Osteoblast (primary cell): ENCODE results near the gene DLGAP1. TPM values are rescaled to one million over a fixed set of nuclear protein-coding genes. Genes with fewer than 3 reads are reported as not detected.
A peak's percentile ranks its signal among the peaks of the same experiment; 100 is the strongest.

Source experiments
- DNase-seq: peaks from one replicate; pipeline ENCODE4 v3.0.0; 2011; ENCODE audit warnings: low spot score, mixed read lengths; ENCODE audit not compliant: insufficient read length; ENCODE audit errors: missing footprints
- H2AFZ ChIP-seq: 2 replicates; pipeline ENCODE4 v1.6.0; 2011; ENCODE audit warnings: mild to moderate bottlenecking, low read length
- H3K27ac ChIP-seq: 2 replicates; pipeline ENCODE4 v1.5.1; 2011; ENCODE audit warnings: mild to moderate bottlenecking, low read depth, low read length, moderate library complexity
- H3K27me3 ChIP-seq: 2 replicates; pipeline ENCODE4 v1.6.0; 2012; ENCODE audit warnings: mild to moderate bottlenecking, control low read depth, inconsistent platforms, low read length, moderate library complexity; ENCODE audit not compliant: insufficient read depth
- H3K36me3 ChIP-seq: 2 replicates; pipeline ENCODE4 v1.5.1; 2011; ENCODE audit warnings: mild to moderate bottlenecking, low read length, control low read depth, moderate library complexity; ENCODE audit not compliant: insufficient read depth
- H3K4me1 ChIP-seq: 2 replicates; pipeline ENCODE4 v1.5.1; 2011; ENCODE audit warnings: mild to moderate bottlenecking, low read length, control low read depth, moderate library complexity; ENCODE audit not compliant: insufficient read depth
- H3K4me2 ChIP-seq: 2 replicates; pipeline ENCODE4 v1.6.0; 2011; ENCODE audit warnings: mild to moderate bottlenecking, low read length; ENCODE audit not compliant: insufficient read depth
- H3K4me3 ChIP-seq: fragments of 200-600 bp; sonication (generic); 3 replicates; pipeline ENCODE4 v1.5.1; 2012; ENCODE audit warnings: mild to moderate bottlenecking, low read length, inconsistent platforms; ENCODE audit not compliant: insufficient read depth
- H3K79me2 ChIP-seq: 2 replicates; pipeline ENCODE4 v1.6.0; 2012; ENCODE audit warnings: mild to moderate bottlenecking, low read length, control low read depth, inconsistent platforms; ENCODE audit not compliant: insufficient read depth
- H3K9me3 ChIP-seq: 2 replicates; pipeline ENCODE4 v1.5.1; 2011; ENCODE audit warnings: low read depth, low read length, control low read depth
- H4K20me1 ChIP-seq: 2 replicates; pipeline ENCODE4 v1.6.0; 2012; ENCODE audit warnings: mild to moderate bottlenecking, low read length, control low read depth; ENCODE audit not compliant: insufficient read depth
- total RNA-seq: library from RNA; depleted of rRNA; stranded (reverse); fragments of >200 nt; gene quantifications from 2 replicates; pipeline ENCODE4 v1.2.3, GENCODE V29; 2012
- TF ChIP-seq, protein P1 (sequence below): IDR thresholded peaks from 2 replicates; pipeline ENCODE4 v1.5.1; 2011; ENCODE audit warnings: mild to moderate bottlenecking, low read depth, low read length, moderate library complexity; ENCODE audit errors: extremely low read depth

The DLGAP1 gene
- total RNA-seq, 1 donor, result not detected

DNA sequence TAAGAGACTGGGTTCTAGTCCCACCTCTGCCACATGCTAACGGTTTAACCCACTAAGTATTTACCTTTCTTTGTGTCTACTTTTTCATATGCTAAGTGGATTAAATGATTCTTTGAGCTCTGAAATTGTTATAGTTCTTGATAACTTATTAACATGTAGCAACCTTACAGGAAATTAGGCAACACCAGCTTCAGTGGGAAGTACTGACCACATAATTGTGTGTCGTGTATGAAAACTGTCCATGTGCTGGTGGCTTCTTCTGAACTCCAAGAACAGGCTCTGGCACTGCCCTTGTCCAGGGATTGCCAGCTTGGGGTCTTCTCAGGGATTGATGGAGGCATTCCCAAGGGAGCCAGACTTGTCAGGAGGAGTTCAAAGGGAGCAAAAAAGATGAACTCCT, 577.4 kb downstream of the DLGAP1 start:
- no peak overlapping the region for H3K4me2 ChIP-seq
- H3K4me1 ChIP-seq, result no peaks in the 10 kb centered on the region
- no peak overlapping the region for H3K4me3 ChIP-seq
- no peaks in the 10 kb centered on the region for H3K36me3 ChIP-seq
- peaks cover 14% of the 10 kb centered on the region for H3K27me3 ChIP-seq
- H2AFZ ChIP-seq, result no peak overlapping the region
- no peak overlapping the region for H3K27ac ChIP-seq
- H3K79me2 ChIP-seq, result no peaks in the 10 kb centered on the region
- TF ChIP-seq, protein P1, sequence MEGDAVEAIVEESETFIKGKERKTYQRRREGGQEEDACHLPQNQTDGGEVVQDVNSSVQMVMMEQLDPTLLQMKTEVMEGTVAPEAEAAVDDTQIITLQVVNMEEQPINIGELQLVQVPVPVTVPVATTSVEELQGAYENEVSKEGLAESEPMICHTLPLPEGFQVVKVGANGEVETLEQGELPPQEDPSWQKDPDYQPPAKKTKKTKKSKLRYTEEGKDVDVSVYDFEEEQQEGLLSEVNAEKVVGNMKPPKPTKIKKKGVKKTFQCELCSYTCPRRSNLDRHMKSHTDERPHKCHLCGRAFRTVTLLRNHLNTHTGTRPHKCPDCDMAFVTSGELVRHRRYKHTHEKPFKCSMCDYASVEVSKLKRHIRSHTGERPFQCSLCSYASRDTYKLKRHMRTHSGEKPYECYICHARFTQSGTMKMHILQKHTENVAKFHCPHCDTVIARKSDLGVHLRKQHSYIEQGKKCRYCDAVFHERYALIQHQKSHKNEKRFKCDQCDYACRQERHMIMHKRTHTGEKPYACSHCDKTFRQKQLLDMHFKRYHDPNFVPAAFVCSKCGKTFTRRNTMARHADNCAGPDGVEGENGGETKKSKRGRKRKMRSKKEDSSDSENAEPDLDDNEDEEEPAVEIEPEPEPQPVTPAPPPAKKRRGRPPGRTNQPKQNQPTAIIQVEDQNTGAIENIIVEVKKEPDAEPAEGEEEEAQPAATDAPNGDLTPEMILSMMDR, result no peak
- no peaks in the 10 kb centered on the region for H3K9me3 ChIP-seq
- no peaks in the 10 kb centered on the region for H4K20me1 ChIP-seq
- DNase-seq, result no peak

DNA sequence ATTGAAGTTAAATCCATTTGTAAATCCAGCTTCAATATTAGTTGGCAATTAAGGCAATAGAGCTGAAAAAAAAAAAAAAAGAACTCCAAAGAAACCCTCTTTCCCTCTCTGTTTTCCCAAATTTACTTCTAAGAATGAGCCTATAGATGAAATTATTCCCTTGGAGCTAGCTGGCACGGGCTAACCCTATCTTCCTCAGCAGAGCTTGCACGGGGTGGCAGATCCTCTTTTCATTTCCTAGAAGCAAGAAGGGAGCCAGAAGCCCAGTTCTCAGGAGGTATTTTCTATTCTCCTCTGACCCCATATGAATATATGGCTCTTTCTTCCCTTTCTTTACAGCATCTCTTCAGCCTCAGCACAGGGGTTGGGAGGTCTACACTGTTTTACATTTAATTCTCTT, 579.1 kb downstream of the DLGAP1 start:
- H3K36me3 ChIP-seq, result no peaks in the 10 kb centered on the region
- no peak overlapping the region for H3K4me2 ChIP-seq
- DNase-seq, result no peak
- no peaks in the 10 kb centered on the region for H4K20me1 ChIP-seq
- H3K27me3 ChIP-seq, result peaks cover 15% of the 10 kb centered on the region
- no peaks in the 10 kb centered on the region for H3K9me3 ChIP-seq
- no peak overlapping the region for H3K27ac ChIP-seq
- no peak overlapping the region for H3K4me3 ChIP-seq
- no peak overlapping the region for H2AFZ ChIP-seq
- H3K79me2 ChIP-seq, result no peaks in the 10 kb centered on the region
- TF ChIP-seq, protein P1, result no peak
- no peaks in the 10 kb centered on the region for H3K4me1 ChIP-seq

DNA sequence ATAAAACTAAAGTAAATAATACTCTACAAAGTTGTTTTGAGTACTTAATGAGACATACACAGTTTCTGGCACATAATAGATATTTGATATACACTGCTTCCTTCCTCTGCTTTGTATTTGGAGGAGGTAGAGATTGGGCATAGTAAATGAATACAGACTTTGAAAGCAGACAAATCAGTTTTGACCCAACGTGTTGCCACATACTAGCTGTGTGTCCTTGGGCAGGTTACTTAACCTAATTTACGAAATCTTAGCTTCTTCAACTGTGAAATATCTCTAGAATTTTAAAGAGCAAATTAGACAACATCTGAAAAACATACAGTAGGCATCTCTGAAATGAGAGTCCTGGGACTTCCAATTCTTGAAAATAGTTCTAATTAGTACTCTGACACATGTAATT, 579.7 kb downstream of the DLGAP1 start:
- no peak overlapping the region for H3K27ac ChIP-seq
- H4K20me1 ChIP-seq, result no peaks in the 10 kb centered on the region
- H3K4me1 ChIP-seq, result no peaks in the 10 kb centered on the region
- TF ChIP-seq, protein P1, result no peak
- H3K27me3 ChIP-seq, result peaks cover 15% of the 10 kb centered on the region
- H2AFZ ChIP-seq, result no peak overlapping the region
- no peak overlapping the region for H3K4me3 ChIP-seq
- no peaks in the 10 kb centered on the region for H3K79me2 ChIP-seq
- no peak overlapping the region for H3K4me2 ChIP-seq
- no peaks in the 10 kb centered on the region for H3K9me3 ChIP-seq
- no peaks in the 10 kb centered on the region for H3K36me3 ChIP-seq
- DNase-seq, result no peak

DNA sequence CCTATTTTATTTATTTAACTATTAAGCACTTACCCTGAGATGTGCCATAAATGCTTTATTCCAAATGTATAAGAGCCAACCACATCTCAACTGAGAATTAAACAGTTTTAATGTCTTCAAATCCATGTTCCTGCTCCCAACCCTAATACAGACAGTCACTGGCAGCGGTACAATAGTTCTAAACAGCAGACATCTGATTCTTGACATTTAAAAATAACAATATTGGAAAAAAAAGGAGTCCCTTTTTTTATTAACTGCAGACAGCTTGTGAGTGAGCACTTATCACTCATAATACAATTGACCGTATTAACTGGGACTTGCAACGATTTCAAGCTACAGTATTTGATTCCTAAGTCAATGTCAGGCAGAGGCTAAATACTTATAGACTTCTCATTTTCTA, 580.5 kb downstream of the DLGAP1 start:
- Histone ChIP-seq H2AFZ (no peak overlapping the region), H3K4me2 (peak overlapping the region; percentile 41), H3K4me3 (no peak overlapping the region)

More for the DNA sequence above, 580.5 kb downstream of the DLGAP1 start:
- Histone ChIP-seq H3K36me3 (no peaks in the 10 kb centered on the region), H3K79me2 (no peaks in the 10 kb centered on the region), H3K4me1 (no peaks in the 10 kb centered on the region), H3K9me3 (no peaks in the 10 kb centered on the region), H4K20me1 (no peaks in the 10 kb centered on the region), H3K27ac (no peak overlapping the region), H3K27me3 (peaks cover 15% of the 10 kb centered on the region)
- no peak for DNase-seq
- TF ChIP-seq, protein P1, result no peak
